Duodenal mucosa (tissue), 2 donors: ENCODE measurements around the gene IRAK2.

Source experiments
- H3K27ac ChIP-seq: one replicate; pipeline ENCODE4 v1.7.0; 2013; ENCODE audit warnings: low read depth, low read length
- H3K27me3 ChIP-seq, 2 donors: one replicate each; pipeline ENCODE4 v1.7.0; 2013; ENCODE audit warnings: low read length in 2 of 2, control low read depth in 1 of 2; ENCODE audit not compliant: insufficient read depth in 2 of 2, control insufficient read depth in 1 of 2
- H3K36me3 ChIP-seq, 2 donors: one replicate each; pipeline ENCODE4 v1.7.0; 2013; ENCODE audit warnings: low read length in 2 of 2, control low read depth in 1 of 2; ENCODE audit not compliant: insufficient read depth in 2 of 2, control insufficient read depth in 1 of 2
- H3K4me1 ChIP-seq, 2 donors: one replicate each; pipeline ENCODE4 v1.7.0; 2013; ENCODE audit warnings: low read length in 2 of 2, control low read depth in 1 of 2; ENCODE audit not compliant: insufficient read depth in 2 of 2, control insufficient read depth in 1 of 2
- H3K4me3 ChIP-seq, 2 donors: one replicate each; pipeline ENCODE4 v1.7.0; 2013; ENCODE audit warnings: low read length in 2 of 2, low read depth in 1 of 2
- H3K9ac ChIP-seq, 2 donors: one replicate each; pipeline ENCODE4 v1.7.0; 2013; ENCODE audit warnings: low read length in 2 of 2, low read depth in 1 of 2
- H3K9me3 ChIP-seq, 2 donors: one replicate each; pipeline ENCODE4 v1.7.0; 2013; ENCODE audit warnings: low read length in 2 of 2, control low read depth in 1 of 2; ENCODE audit not compliant: control insufficient read depth in 1 of 2

The IRAK2 gene

DNA sequence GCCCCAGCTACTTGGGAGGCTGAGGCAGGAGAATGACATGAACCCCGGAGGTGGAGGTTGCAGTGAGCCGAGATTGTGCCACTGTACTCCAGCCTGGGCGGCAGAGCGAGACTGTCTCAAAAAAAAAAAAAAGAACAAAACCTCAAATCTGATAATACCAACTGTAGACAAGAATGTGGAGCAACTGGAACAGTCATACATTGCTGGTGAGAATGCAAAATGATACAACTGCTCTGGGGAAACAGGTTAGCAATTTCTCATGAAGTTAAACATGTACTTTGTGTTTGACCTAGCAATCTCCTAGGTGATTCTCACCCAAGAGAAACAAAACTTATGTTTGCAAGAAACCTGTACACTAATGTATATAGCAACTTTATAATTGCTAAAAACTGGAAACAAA lies 27.5 kb upstream of the IRAK2 start:
- H3K36me3 ChIP-seq = no peaks in the 10 kb centered on the region
- no peak overlapping the region for H3K4me3 ChIP-seq
- H3K27ac ChIP-seq = no peak overlapping the region
- H3K9ac ChIP-seq = no peak overlapping the region
- peaks cover 0 to 3% of the 10 kb centered on the region in 2 donors for H3K4me1 ChIP-seq
- H3K9me3 ChIP-seq = no peaks in the 10 kb centered on the region
- H3K27me3 ChIP-seq = no peaks in the 10 kb centered on the region

DNA sequence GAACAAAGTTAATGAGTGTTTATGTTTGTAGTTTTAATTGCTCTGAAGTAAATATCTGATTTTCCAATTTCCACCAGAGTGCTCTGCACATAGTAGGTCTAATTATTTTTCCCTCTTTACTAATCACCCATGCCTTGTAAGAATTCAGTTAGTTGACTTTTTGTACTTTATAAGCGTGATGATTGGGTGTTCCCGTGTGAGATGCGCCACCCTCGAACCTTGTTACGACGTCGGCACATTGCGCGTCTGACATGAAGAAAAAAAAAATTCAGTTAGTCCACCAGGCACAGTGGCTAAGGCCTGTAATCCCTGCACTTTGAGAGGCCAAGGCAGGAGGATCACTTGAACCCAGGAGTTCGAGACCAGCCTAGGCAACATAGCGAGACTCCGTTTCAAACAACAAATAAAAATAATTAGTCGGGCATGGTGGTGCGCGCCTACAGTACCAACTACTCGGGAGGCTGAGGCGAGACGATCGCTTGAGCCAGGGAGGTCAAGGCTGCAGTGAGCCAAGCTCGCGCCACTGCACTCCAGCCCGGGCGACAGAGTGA lies 23.6 kb upstream of the IRAK2 start:
- H3K9me3 ChIP-seq = no peaks in the 10 kb centered on the region
- no peaks in the 10 kb centered on the region for H3K27me3 ChIP-seq
- H3K27ac ChIP-seq = no peak overlapping the region
- peak overlapping the region in 1 of 2 donors; percentile 68 for H3K9ac ChIP-seq
- peaks cover 12 to 21% of the 10 kb centered on the region in 2 donors for H3K4me1 ChIP-seq
- peak overlapping the region; percentile 77 to 92 for H3K4me3 ChIP-seq
- no peaks in the 10 kb centered on the region for H3K36me3 ChIP-seq

DNA sequence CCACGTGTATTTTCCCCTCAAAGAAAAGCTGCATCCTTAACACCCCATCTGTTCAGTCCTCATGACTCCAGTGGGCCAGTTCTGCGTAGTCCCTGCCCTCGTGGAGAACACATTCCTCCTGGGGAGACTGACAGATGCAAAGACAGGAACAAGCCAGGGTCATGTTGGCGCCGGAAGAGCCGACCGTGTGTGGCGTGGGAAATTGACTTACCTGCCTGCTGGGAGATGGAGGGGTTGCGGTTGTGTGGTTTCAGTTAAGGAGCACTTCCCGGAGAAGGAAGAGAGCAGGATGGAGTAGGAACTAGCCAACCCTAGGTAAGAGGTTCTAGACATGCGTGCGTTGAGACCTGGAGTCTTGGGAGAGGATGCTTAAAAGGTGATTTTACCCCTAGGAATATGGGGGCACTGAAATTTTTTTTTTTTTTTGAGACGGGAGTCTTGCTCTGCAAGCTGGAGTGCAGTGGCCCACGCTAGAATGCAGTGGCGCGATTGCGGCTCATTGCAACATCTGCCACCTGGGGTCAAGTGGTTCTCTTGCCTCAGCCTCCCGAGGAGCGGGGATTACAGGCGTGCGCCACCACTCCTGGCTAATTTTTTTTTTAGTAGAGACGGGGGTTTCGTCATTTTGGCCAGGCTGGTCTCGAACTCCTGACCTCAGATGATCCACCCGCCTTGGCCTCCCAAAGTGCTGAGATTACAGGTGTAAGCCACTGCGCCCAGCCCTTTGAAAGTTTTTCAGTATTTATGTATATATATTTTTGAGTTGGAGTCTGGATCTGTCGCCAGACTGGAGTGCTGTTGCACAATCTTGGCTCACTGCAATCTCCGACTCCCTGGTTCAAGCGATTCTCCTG lies 21.8 kb upstream of the IRAK2 start:
- peak overlapping the region; percentile 13 to 68 for H3K9ac ChIP-seq

DNA sequence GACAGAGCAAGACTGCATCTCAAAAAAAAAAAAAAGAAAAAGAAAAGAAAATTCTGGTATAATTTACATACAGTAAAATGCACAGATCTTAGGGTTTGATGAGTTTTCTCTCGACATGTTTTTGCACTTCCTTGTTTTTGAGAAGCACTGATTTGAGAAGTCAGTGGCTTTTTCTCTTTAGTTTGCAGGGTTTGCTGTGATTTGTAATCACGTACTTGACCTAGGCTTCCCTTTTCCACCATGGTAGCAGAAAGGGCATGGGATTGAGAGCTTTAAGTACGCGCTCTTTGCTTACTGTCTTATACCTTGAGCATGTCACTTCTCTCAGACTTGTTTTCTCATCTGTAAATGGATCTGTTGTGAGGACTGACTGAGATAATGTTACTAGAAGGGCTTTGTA lies 19.0 kb upstream of the IRAK2 start:
- Histone ChIP-seq H3K4me3 (no peak overlapping the region), H3K9ac (no peak overlapping the region), H3K4me1 (peaks cover 12 to 21% of the 10 kb centered on the region in 2 donors), H3K9me3 (no peaks in the 10 kb centered on the region), H3K27me3 (no peaks in the 10 kb centered on the region), H3K27ac (no peak overlapping the region), H3K36me3 (peaks cover 18 to 31% of the 10 kb centered on the region in 2 donors)

More for the DNA sequence above, 21.8 kb upstream of the IRAK2 start:
- H3K27ac ChIP-seq = no peak overlapping the region
- H3K4me3 ChIP-seq = peak overlapping the region; percentile 77 to 92
- no peaks in the 10 kb centered on the region for H3K27me3 ChIP-seq
- peaks cover 12 to 21% of the 10 kb centered on the region in 2 donors for H3K4me1 ChIP-seq
- peaks cover 4 to 11% of the 10 kb centered on the region in 2 donors for H3K36me3 ChIP-seq
- no peaks in the 10 kb centered on the region for H3K9me3 ChIP-seq

DNA sequence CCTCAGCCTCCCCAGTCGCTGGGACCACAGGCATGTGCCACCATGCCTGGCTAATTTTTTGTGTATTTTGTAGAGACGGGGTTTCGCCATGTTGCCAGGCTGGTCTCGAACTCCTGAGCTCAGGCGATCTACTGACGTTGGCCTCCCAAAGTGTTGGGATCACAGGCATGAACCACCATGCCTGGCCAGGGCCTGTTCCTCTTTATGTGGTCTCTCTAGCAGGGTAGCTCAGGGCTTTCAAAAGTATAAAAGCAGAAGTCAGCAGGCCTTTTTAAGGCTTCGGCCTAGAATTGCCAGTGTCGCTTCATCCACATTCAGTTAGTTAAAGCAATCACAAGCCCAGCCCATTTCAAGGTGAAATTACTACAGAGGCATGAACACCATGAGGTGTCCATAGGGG lies 15.5 kb upstream of the IRAK2 start:
- Histone ChIP-seq H3K4me1 (peaks cover 0 to under 1% of the 10 kb centered on the region in 2 donors), H3K4me3 (no peak overlapping the region), H3K9me3 (no peaks in the 10 kb centered on the region), H3K27ac (no peak overlapping the region), H3K9ac (no peak overlapping the region), H3K27me3 (no peaks in the 10 kb centered on the region), H3K36me3 (peaks cover 23 to 50% of the 10 kb centered on the region in 2 donors)

DNA sequence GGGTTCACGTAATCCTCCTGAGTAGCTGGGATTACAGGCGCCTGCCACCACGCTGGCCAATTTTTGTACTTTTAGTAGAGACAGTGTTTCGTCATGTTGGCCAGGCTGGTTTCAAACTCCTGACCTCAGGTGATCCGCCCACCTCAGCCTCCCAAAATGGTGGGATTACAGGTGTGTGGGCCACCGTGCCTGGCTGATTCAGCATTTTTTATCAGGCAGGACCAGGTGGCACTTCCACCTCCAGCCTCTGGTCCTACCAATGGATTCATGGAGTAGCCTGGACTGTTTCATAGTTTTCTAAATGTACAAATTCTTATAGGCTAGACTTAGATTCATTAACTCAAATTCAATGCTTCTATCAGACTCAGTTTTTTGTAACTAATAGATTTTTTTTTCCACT lies 13.7 kb upstream of the IRAK2 start:
- Histone ChIP-seq H3K36me3 (peaks cover 23 to 50% of the 10 kb centered on the region in 2 donors), H3K27me3 (no peaks in the 10 kb centered on the region), H3K9me3 (no peaks in the 10 kb centered on the region), H3K27ac (no peak overlapping the region), H3K9ac (no peak overlapping the region), H3K4me1 (no peaks in the 10 kb centered on the region), H3K4me3 (no peak overlapping the region)

DNA sequence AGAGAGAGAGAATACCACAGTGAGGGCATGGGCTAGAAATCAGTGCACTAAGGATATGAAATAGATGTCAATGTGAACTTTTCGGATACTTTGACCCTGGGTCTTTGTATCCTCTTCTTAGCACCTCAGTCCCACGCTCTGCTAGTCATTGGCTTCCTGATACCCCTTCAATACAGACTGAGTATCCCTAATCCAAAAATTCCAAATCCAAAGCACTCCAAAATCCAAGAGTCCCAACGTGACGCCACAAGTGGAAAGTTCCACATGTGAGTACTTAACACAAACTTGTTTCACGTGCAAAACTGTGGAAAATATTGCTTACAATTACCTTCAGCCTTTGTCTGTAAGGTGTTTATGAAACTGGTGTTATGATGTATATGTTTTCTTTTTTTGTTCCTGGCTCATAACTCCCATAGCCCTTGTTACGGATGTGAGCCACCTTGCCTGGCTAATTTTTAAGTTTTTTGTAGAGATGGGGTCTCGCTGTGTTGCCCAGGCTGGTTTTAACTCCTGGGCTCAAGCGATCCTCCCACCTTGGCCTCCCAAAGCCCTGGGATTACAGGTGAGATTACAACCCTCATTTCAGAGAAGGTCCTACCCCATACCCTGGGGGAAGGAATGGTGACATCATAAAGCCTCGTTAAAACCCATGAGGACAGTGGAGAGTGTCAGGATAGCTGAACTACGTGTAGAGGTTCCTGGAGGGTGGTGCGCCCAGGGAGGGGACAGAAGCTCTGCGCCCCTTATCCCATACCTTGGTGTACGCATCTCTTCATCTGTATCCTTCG lies 10.2 kb upstream of the IRAK2 start:
- Histone ChIP-seq H3K4me1 (no peaks in the 10 kb centered on the region), H3K9me3 (no peaks in the 10 kb centered on the region), H3K9ac (no peak overlapping the region), H3K36me3 (peaks cover 16 to 30% of the 10 kb centered on the region in 2 donors), H3K27me3 (no peaks in the 10 kb centered on the region), H3K27ac (no peak overlapping the region), H3K4me3 (no peak overlapping the region)

DNA sequence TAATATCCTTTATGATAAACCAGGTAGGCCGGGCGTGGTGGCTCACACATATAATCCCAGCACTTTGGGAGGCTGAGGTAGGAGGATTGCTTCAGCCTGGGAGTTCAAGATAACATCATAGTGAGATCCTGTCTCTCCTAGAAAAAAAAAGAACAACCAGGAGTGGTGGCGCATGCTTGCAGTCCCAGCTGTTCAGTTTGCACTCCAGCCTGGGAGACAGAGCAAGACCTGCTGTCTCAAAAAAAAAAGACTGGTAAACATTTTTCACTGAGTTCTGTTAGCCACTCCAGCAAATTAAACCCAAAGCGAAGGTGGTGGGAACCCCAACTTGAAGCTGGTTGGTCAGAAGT lies 9.6 kb upstream of the IRAK2 start:
- no peaks in the 10 kb centered on the region for H3K9me3 ChIP-seq
- H3K36me3 ChIP-seq = peaks cover 10 to 25% of the 10 kb centered on the region in 2 donors
- no peaks in the 10 kb centered on the region for H3K27me3 ChIP-seq
- H3K4me1 ChIP-seq = no peaks in the 10 kb centered on the region
- no peak overlapping the region for H3K9ac ChIP-seq
- no peak overlapping the region for H3K4me3 ChIP-seq
- H3K27ac ChIP-seq = no peak overlapping the region

DNA sequence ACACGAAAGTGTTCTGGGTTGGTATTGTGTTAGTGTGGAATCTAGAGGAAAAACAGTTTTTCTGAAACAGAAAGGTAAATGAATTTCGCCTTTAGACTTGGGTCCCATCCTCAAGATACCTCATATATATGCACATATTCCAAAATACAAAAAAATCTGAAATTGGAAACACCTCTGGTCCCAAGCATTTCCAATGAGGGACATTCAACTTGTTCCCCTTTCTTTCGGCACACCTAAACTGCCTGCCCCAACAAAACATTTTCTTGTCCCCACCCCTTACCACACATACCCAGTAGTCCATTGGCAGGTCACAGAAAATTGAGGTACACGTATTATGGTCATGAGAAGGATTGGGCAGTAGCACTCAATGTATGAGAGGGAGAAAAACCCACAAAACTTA lies 9.1 kb upstream of the IRAK2 start:
- Histone ChIP-seq H3K4me3 (no peak overlapping the region), H3K36me3 (peaks cover 5 to 19% of the 10 kb centered on the region in 2 donors), H3K9ac (no peak overlapping the region), H3K9me3 (no peaks in the 10 kb centered on the region), H3K27me3 (no peaks in the 10 kb centered on the region), H3K4me1 (no peaks in the 10 kb centered on the region), H3K27ac (no peak overlapping the region)

DNA sequence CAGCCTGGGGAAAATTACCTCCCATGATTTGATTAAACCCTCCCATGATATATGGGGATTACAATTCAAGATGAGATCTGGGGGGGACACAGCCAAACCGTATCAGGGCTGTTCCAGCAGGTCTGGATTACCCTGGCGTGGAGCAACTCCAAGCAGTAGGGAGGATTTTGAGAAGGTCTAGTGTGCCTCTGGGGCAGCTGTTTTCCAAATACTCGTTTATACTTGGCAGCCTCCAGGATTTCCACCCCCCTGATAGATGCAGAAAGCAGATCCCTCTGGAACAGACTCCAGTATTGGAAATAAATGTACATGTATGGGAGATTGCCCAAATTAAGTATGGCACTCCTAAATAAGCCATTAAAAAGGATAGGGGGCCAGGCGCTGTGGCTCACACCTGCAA lies 7.7 kb upstream of the IRAK2 start:
- H3K36me3 ChIP-seq = peaks cover 0 to 7% of the 10 kb centered on the region in 2 donors
- H3K4me3 ChIP-seq = no peak overlapping the region
- H3K9me3 ChIP-seq = no peaks in the 10 kb centered on the region
- H3K4me1 ChIP-seq = no peaks in the 10 kb centered on the region
- no peak overlapping the region for H3K27ac ChIP-seq
- H3K27me3 ChIP-seq = no peaks in the 10 kb centered on the region
- no peak overlapping the region for H3K9ac ChIP-seq
